Osteoblast (primary cell): ENCODE results near the gene ATL3. TPM values are rescaled to one million over a fixed set of nuclear protein-coding genes. Genes with fewer than 3 reads are reported as not detected.
A peak's percentile ranks its signal among the peaks of the same experiment; 100 is the strongest.

Experiments used
- DNase-seq: peaks from one replicate; pipeline ENCODE4 v3.0.0; 2011; ENCODE audit warnings: low spot score, mixed read lengths; ENCODE audit not compliant: insufficient read length; ENCODE audit errors: missing footprints
- H2AFZ ChIP-seq: 2 replicates; pipeline ENCODE4 v1.6.0; 2011; ENCODE audit warnings: mild to moderate bottlenecking, low read length
- H3K27ac ChIP-seq: 2 replicates; pipeline ENCODE4 v1.5.1; 2011; ENCODE audit warnings: mild to moderate bottlenecking, low read depth, low read length, moderate library complexity
- H3K27me3 ChIP-seq: 2 replicates; pipeline ENCODE4 v1.6.0; 2012; ENCODE audit warnings: mild to moderate bottlenecking, control low read depth, inconsistent platforms, low read length, moderate library complexity; ENCODE audit not compliant: insufficient read depth
- H3K36me3 ChIP-seq: 2 replicates; pipeline ENCODE4 v1.5.1; 2011; ENCODE audit warnings: mild to moderate bottlenecking, low read length, control low read depth, moderate library complexity; ENCODE audit not compliant: insufficient read depth
- H3K4me1 ChIP-seq: 2 replicates; pipeline ENCODE4 v1.5.1; 2011; ENCODE audit warnings: mild to moderate bottlenecking, low read length, control low read depth, moderate library complexity; ENCODE audit not compliant: insufficient read depth
- H3K4me2 ChIP-seq: 2 replicates; pipeline ENCODE4 v1.6.0; 2011; ENCODE audit warnings: mild to moderate bottlenecking, low read length; ENCODE audit not compliant: insufficient read depth
- H3K4me3 ChIP-seq: fragments of 200-600 bp; sonication (generic); 3 replicates; pipeline ENCODE4 v1.5.1; 2012; ENCODE audit warnings: mild to moderate bottlenecking, low read length, inconsistent platforms; ENCODE audit not compliant: insufficient read depth
- H3K79me2 ChIP-seq: 2 replicates; pipeline ENCODE4 v1.6.0; 2012; ENCODE audit warnings: mild to moderate bottlenecking, low read length, control low read depth, inconsistent platforms; ENCODE audit not compliant: insufficient read depth
- H3K9me3 ChIP-seq: 2 replicates; pipeline ENCODE4 v1.5.1; 2011; ENCODE audit warnings: low read depth, low read length, control low read depth
- H4K20me1 ChIP-seq: 2 replicates; pipeline ENCODE4 v1.6.0; 2012; ENCODE audit warnings: mild to moderate bottlenecking, low read length, control low read depth; ENCODE audit not compliant: insufficient read depth
- CTCF ChIP-seq: IDR thresholded peaks from 2 replicates; pipeline ENCODE4 v1.5.1; 2011; ENCODE audit warnings: mild to moderate bottlenecking, low read depth, low read length, moderate library complexity; ENCODE audit errors: extremely low read depth
- total RNA-seq: library from RNA; depleted of rRNA; stranded (reverse); fragments of >200 nt; gene quantifications from 2 replicates; pipeline ENCODE4 v1.2.3, GENCODE V29; 2012

ATL3 gene, protein sequence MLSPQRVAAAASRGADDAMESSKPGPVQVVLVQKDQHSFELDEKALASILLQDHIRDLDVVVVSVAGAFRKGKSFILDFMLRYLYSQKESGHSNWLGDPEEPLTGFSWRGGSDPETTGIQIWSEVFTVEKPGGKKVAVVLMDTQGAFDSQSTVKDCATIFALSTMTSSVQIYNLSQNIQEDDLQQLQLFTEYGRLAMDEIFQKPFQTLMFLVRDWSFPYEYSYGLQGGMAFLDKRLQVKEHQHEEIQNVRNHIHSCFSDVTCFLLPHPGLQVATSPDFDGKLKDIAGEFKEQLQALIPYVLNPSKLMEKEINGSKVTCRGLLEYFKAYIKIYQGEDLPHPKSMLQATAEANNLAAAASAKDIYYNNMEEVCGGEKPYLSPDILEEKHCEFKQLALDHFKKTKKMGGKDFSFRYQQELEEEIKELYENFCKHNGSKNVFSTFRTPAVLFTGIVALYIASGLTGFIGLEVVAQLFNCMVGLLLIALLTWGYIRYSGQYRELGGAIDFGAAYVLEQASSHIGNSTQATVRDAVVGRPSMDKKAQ
- total RNA-seq = 276 and 300 TPM in 2 replicates

DNA sequence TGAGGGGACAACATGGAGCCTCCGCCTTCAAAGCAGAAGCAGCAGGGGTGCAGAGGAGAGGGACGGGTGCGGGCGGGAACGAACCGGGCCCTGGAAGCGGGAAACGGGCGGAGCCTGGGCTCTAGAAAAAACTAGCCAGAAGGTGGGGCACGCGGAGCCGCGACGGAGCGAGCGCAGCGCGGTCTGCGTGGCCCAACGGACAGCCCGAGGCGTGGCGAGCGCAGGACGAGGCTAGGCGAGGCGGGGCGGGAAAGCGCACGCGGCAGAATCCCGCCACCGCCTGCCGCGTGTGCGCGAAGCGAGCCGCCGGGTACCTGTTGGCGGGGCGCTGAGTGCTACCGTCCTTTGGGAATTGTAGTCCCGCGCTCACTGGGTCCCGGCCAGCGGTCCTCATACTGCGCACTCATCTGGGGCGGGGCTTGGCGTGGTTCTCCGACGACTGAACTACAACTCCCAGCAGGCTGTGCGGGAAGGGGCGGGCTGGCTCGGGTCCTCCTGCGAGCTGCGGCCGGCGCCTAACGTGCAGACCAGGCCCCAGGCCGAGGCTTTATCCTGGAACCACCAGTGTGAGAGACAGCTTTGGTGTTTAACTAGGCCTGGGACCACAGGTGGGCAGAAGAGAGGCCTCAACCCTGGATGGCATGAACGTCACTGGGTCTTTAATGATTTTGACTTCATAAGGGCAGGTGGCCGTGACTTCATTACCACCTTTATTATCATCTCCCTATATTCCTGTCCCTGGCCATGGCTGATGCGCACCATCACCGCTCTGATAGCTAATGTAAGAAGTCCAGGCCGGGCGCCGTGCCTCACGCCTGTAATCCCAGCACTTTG lies at the start of gene ATL3:
Gene ATL3 (minus strand): TSS at position 55 of the 834 bp plus-strand sequence. CDS start 41 bp downstream, at position 14.
- no peaks in the 10 kb centered on the region for H3K36me3 ChIP-seq
- no peak for TF ChIP-seq CTCF
- H4K20me1 ChIP-seq = peaks cover 14% of the 10 kb centered on the region
- no peaks in the 10 kb centered on the region for H3K27me3 ChIP-seq
- peak within 1 kb of the TSS; percentile 84 for H3K4me3 ChIP-seq
- H3K27ac ChIP-seq = peak within 1 kb of the TSS; percentile 88
- peaks cover 27% of the 10 kb centered on the region for H3K79me2 ChIP-seq
- peaks cover 54% of the 10 kb centered on the region for H3K4me1 ChIP-seq
- H3K9me3 ChIP-seq = no peaks in the 10 kb centered on the region
- H3K4me2 ChIP-seq = peak within 1 kb of the TSS; percentile 94
- peak; percentile 97 for DNase-seq
- peak within 1 kb of the TSS; percentile 96 for H2AFZ ChIP-seq

DNA sequence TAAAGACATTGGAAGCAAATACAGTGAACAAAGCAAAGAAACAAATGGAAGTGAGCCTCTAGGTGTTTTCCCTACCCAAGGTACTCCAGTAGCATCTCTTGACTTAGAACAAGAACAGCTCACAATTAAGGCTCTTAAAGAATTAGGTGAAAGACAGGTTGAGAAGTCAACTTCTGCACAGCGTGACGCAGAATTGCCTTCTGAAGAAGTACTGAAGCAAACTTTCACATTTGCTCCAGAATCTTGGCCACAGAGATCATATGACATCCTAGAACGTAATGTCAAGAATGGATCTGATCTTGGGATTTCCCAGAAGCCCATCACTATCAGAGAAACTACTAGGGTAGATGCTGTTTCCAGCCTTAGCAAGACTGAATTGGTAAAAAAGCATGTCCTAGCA lies 49.4 kb upstream of the ATL3 start:
- H3K9me3 ChIP-seq = no peaks in the 10 kb centered on the region
- H3K79me2 ChIP-seq = peaks cover 45% of the 10 kb centered on the region
- no peak overlapping the region for H3K4me2 ChIP-seq
- no peak overlapping the region for H3K27ac ChIP-seq
- peaks cover 28% of the 10 kb centered on the region for H4K20me1 ChIP-seq
- no peak overlapping the region for H3K4me3 ChIP-seq
- no peak overlapping the region for H2AFZ ChIP-seq
- no peak for TF ChIP-seq CTCF
- no peak for DNase-seq
- no peaks in the 10 kb centered on the region for H3K27me3 ChIP-seq
- H3K36me3 ChIP-seq = no peaks in the 10 kb centered on the region
- H3K4me1 ChIP-seq = peaks cover 7% of the 10 kb centered on the region

- no peak overlapping the region for H2AFZ ChIP-seq
- H3K4me1 ChIP-seq = peaks cover 7% of the 10 kb centered on the region
- peaks cover 50% of the 10 kb centered on the region for H3K79me2 ChIP-seq
- H3K4me2 ChIP-seq = peak overlapping the region; percentile 13
- H4K20me1 ChIP-seq = peaks cover 28% of the 10 kb centered on the region
- H3K4me3 ChIP-seq = no peak overlapping the region
- no peak overlapping the region for H3K27ac ChIP-seq
- no peaks in the 10 kb centered on the region for H3K9me3 ChIP-seq
- no peak for TF ChIP-seq CTCF
- no peaks in the 10 kb centered on the region for H3K36me3 ChIP-seq
- DNase-seq = peak; percentile 35
- no peaks in the 10 kb centered on the region for H3K27me3 ChIP-seq
These were observed 48.8 kb upstream of the ATL3 start for GRCh38 chr11:63719987-63720386.
